OCI-LY7 (cell line): ENCODE measurements around the gene FLT3. TPM values are rescaled to one million over a fixed set of nuclear protein-coding genes. Genes with fewer than 3 reads are reported as not detected.

Experiments used
- BruUV-seq: library from RNA; stranded (reverse); fragments of 400-500 nt; replicated peaks from 2 replicates; lab custom pipeline; 2021; lab: Mats Ljungman, UMichigan
- CTCF ChIA-PET: fragments of 300-600 bp; sonication (Branson Sonifier 250); formaldehyde crosslinking; loops from one replicate; lab custom pipeline; 2022; ENCODE audit warnings: antibody characterized with exemption; ENCODE audit not compliant: unreplicated experiment; lab: Charles Lee
- POLR2A ChIA-PET: fragments of 300-600 bp; sonication (Branson Sonifier 250); formaldehyde crosslinking; loops from one replicate; lab custom pipeline; 2022; ENCODE audit warnings: antibody characterized with exemption; lab: Charles Lee
- DNase-seq: peaks from one replicate; pipeline ENCODE4 v3.0.0-alpha.2; 2015; ENCODE audit warnings: low spot score
- H2AFZ ChIP-seq: fragments of 200-600 bp; sonication (generic), shearing (Covaris generic); 2 replicates; pipeline ENCODE4 v1.6.1; 2014; ENCODE audit warnings: mild to moderate bottlenecking, antibody characterized with exemption, low read length, moderate library complexity
- H3K27ac ChIP-seq: fragments of 200-600 bp; sonication (generic); 2 replicates; pipeline ENCODE4 v1.5.1; 2014; ENCODE audit warnings: mixed run types, low read depth, mild to moderate bottlenecking, moderate library complexity, low read length, inconsistent platforms; ENCODE audit not compliant: poor library complexity, severe bottlenecking
- H3K36me3 ChIP-seq: fragments of 200-600 bp; sonication (generic); 2 replicates; pipeline ENCODE4 v1.6.1; 2014; ENCODE audit warnings: mild to moderate bottlenecking, antibody characterized with exemption, low read length, moderate library complexity, mixed read lengths; ENCODE audit not compliant: insufficient read depth
- H3K4me1 ChIP-seq: fragments of 200-600 bp; sonication (generic); 2 replicates; pipeline ENCODE4 v1.5.1; 2014; ENCODE audit warnings: mild to moderate bottlenecking, low read length; ENCODE audit not compliant: insufficient read depth, poor library complexity, severe bottlenecking
- H3K4me2 ChIP-seq: fragments of 200-600 bp; sonication (generic); 2 replicates; pipeline ENCODE4 v1.6.1; 2014; ENCODE audit warnings: mild to moderate bottlenecking, low read length
- H3K4me3 ChIP-seq: fragments of 200-600 bp; sonication (generic); 2 replicates; pipeline ENCODE4 v1.5.1; 2014; ENCODE audit warnings: mild to moderate bottlenecking, low read depth, low read length; ENCODE audit not compliant: poor library complexity, severe bottlenecking
- H3K79me2 ChIP-seq: fragments of 200-600 bp; sonication (generic); 2 replicates; pipeline ENCODE4 v1.6.1; 2016; ENCODE audit warnings: low read depth, mild to moderate bottlenecking, low read length, moderate library complexity, mixed read lengths; ENCODE audit not compliant: insufficient read depth
- H3K9me2 ChIP-seq: fragments of 200-600 bp; sonication (generic); 2 replicates; pipeline ENCODE4 v1.6.1; 2016; ENCODE audit warnings: mild to moderate bottlenecking, low read length, mixed read lengths; ENCODE audit not compliant: insufficient read depth
- H3K9me3 ChIP-seq: fragments of 200-600 bp; sonication (generic); 2 replicates; pipeline ENCODE4 v1.6.1; 2014; ENCODE audit warnings: mild to moderate bottlenecking, mixed run types, low read length, mixed read lengths
- H4K20me1 ChIP-seq: fragments of 200-600 bp; sonication (generic); 2 replicates; pipeline ENCODE4 v1.6.1; 2014; ENCODE audit warnings: mild to moderate bottlenecking, antibody characterized with exemption, low read length, moderate library complexity, mixed read lengths; ENCODE audit not compliant: insufficient read depth
- CTCF ChIP-seq: fragments of 200-600 bp; sonication (generic); conservative IDR thresholded peaks from 2 replicates; pipeline ENCODE4 v1.5.1; 2014; ENCODE audit warnings: mild to moderate bottlenecking, antibody characterized with exemption, low read length, moderate library complexity, mixed read lengths
- EZH2phosphoT487 ChIP-seq: fragments of 200-600 bp; sonication (generic); IDR thresholded peaks from 2 replicates; pipeline ENCODE4 v1.6.1; 2018; ENCODE audit warnings: low read depth, borderline replicate concordance, mild to moderate bottlenecking, mixed run types, antibody characterized with exemption, low read length, moderate library complexity, mixed read lengths
- intact Hi-C: fragments of 100-400 bp; cut with micrococcal nuclease; formaldehyde crosslinking; loops from one replicate; pipeline ENCODE4 v1.10.0; 2022; ENCODE audit not compliant: unreplicated experiment
- total RNA-seq, 2 experiments: library from RNA; depleted of rRNA in 1 of 2; stranded (reverse); fragments of >200 nt in 1 of 2; shearing (Covaris generic) in 1 of 2; gene quantifications; 2 replicates each; pipeline ENCODE4 v1.2.3, GENCODE V29; 2014 to 2022

Gene FLT3
- total RNA-seq, 2 experiments from 2014 or later = not detected

GRCh38 chr13:28041501-28041900, 58.9 kb downstream of the FLT3 start:
- BruUV-seq = no TSS peak
- intact Hi-C loops = no loop called here
- Histone ChIP-seq H3K36me3 (no peaks in the 10 kb centered on the region), H2AFZ (no peak overlapping the region), H3K4me3 (no peak overlapping the region), H3K9me2 (no peaks in the 10 kb centered on the region), H3K4me1 (peaks cover 7% of the 10 kb centered on the region), H4K20me1 (no peaks in the 10 kb centered on the region), H3K4me2 (no peak overlapping the region), H3K27ac (no peak overlapping the region), H3K79me2 (no peaks in the 10 kb centered on the region), H3K9me3 (no peaks in the 10 kb centered on the region)
- DNase-seq = no peak
- no peak for TF ChIP-seq EZH2phosphoT487
- TF ChIP-seq CTCF = no peak
- ChIA-PET CTCF (interaction anchor here (1.0 kb wide), 1 partner anchor 283 kb away, joined by 3 read pairs; no protein-coding TSS in a partner anchor), POLR2A (no interaction called here)

GRCh38 chr13:28041031-28041461, 59.3 kb downstream of the FLT3 start:
- H3K4me1 ChIP-seq = peaks cover 7% of the 10 kb centered on the region
- DNase-seq = no peak
- H3K9me2 ChIP-seq = no peaks in the 10 kb centered on the region
- ChIA-PET POLR2A (interaction anchor here (0.6 kb wide), 1 partner anchor 23 kb away, joined by 3 read pairs; no protein-coding TSS in a partner anchor), CTCF (interaction anchor here (1.0 kb wide), 1 partner anchor 284 kb away, joined by 3 read pairs; no protein-coding TSS in a partner anchor)
- no peaks in the 10 kb centered on the region for H3K9me3 ChIP-seq
- H3K79me2 ChIP-seq = no peaks in the 10 kb centered on the region
- H2AFZ ChIP-seq = no peak overlapping the region
- intact Hi-C loops = no loop called here
- no TSS peak for BruUV-seq
- no peak overlapping the region for H3K4me2 ChIP-seq
- H4K20me1 ChIP-seq = no peaks in the 10 kb centered on the region
- no peaks in the 10 kb centered on the region for H3K36me3 ChIP-seq
- no peak overlapping the region for H3K4me3 ChIP-seq
- no peak overlapping the region for H3K27ac ChIP-seq
- TF ChIP-seq EZH2phosphoT487 = no peak
- TF ChIP-seq CTCF = no peak

- TF ChIP-seq CTCF (no peak), EZH2phosphoT487 (no peak)
- no peak for DNase-seq
- Histone ChIP-seq H4K20me1 (no peaks in the 10 kb centered on the region), H3K4me1 (peaks cover 5% of the 10 kb centered on the region), H3K4me2 (no peak overlapping the region), H3K9me3 (no peaks in the 10 kb centered on the region), H3K27ac (no peak overlapping the region), H3K36me3 (no peaks in the 10 kb centered on the region), H3K9me2 (no peaks in the 10 kb centered on the region), H2AFZ (peak overlapping the region; percentile 57; the same call in 1 of the 2 replicates), H3K79me2 (no peaks in the 10 kb centered on the region), H3K4me3 (no peak overlapping the region)
- CTCF ChIA-PET = no interaction called here
- POLR2A ChIA-PET = no interaction called here
- intact Hi-C loops = no loop called here
- BruUV-seq = no TSS peak
These were observed 63.0 kb downstream of the FLT3 start for GRCh38 chr13:28037399-28037798.
